Endothelial cell of umbilical vein (primary cell): Measurements from ENCODE around the gene OR2F2.

Source experiments
- EZH2 ChIP-seq: IDR thresholded peaks from 2 replicates; pipeline ENCODE4 v1.6.1; 2012; ENCODE audit warnings: borderline replicate concordance, low read depth, mild to moderate bottlenecking, moderate library complexity, low read length, inconsistent platforms; ENCODE audit not compliant: severe bottlenecking
- MYC ChIP-seq: IDR thresholded peaks from one replicate; pipeline ENCODE4 v1.6.1; 2011; ENCODE audit warnings: mild to moderate bottlenecking, low read depth, low read length
- POLR2A ChIP-seq: IDR thresholded peaks from 2 replicates; pipeline ENCODE4 v1.6.1; 2012; ENCODE audit warnings: low read depth, mild to moderate bottlenecking, control low read depth, low read length
- TF ChIP-seq, protein P1 (sequence below), 2 donors: IDR thresholded peaks; 1 replicate in 1 of 2; 2 replicates in 1 of 2; pipeline ENCODE4 v1.5.1; 2011; ENCODE audit warnings: low read length in 2 of 2, mild to moderate bottlenecking in 2 of 2, moderate library complexity in 2 of 2, control low read depth in 1 of 2, inconsistent platforms in 1 of 2, low read depth in 1 of 2; ENCODE audit not compliant: insufficient read depth in 1 of 2; ENCODE audit errors: extremely low read depth in 1 of 2

DNA sequence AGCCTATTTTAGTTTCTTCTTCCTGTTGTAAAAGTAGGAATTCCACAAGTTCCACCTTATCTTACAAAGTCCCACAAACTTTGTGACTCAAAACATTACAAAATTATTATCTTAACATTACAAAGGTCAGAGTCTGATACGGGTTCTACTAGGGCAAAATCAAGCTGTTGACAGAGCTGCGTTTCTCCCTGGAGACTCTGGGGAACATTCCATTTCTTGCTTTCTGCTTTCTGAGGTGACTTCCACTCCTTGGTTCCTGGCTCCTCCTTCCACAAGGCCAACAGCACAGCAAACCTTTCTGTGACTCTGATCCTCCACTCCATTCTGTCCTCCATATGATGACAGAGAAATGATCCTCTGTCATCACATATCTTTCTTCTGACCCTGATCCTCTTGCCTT is 30.2 kb downstream of the OR2F2 start:
- TF ChIP-seq, protein P1, sequence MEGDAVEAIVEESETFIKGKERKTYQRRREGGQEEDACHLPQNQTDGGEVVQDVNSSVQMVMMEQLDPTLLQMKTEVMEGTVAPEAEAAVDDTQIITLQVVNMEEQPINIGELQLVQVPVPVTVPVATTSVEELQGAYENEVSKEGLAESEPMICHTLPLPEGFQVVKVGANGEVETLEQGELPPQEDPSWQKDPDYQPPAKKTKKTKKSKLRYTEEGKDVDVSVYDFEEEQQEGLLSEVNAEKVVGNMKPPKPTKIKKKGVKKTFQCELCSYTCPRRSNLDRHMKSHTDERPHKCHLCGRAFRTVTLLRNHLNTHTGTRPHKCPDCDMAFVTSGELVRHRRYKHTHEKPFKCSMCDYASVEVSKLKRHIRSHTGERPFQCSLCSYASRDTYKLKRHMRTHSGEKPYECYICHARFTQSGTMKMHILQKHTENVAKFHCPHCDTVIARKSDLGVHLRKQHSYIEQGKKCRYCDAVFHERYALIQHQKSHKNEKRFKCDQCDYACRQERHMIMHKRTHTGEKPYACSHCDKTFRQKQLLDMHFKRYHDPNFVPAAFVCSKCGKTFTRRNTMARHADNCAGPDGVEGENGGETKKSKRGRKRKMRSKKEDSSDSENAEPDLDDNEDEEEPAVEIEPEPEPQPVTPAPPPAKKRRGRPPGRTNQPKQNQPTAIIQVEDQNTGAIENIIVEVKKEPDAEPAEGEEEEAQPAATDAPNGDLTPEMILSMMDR (IDR thresholded peaks at IDR 0.05; ENCODE audit: extremely low read depth in 1 of 2, insufficient read depth in 1 of 2, low read depth in 1 of 2, low read length in 2 of 2), result no peak
- TF ChIP-seq EZH2 (no peak), POLR2A (no peak), MYC (no peak)
